A673 (cell line): Measurements from ENCODE around the gene FOXO1. TPM values are rescaled to one million over a fixed set of nuclear protein-coding genes. Genes with fewer than 3 reads are reported as not detected.

ENCODE experiments used
- BruUV-seq: library from RNA; stranded (reverse); fragments of 400-500 nt; replicated peaks from 2 replicates; lab custom pipeline; 2021; lab: Mats Ljungman, UMichigan
- CTCF ChIA-PET: fragments of 300-600 bp; sonication (Branson Sonifier 250); formaldehyde crosslinking; loops from one replicate; lab custom pipeline; 2022; ENCODE audit warnings: antibody characterized with exemption; lab: Charles Lee
- POLR2A ChIA-PET: fragments of 300-600 bp; sonication (Branson Sonifier 250); formaldehyde crosslinking; loops from one replicate; lab custom pipeline; 2022; ENCODE audit warnings: antibody characterized with exemption; ENCODE audit not compliant: low non-redundant PET; lab: Charles Lee
- DNase-seq: peaks from one replicate; pipeline ENCODE4 v3.0.0-alpha.2; 2015; ENCODE audit warnings: low spot score
- H3K27ac ChIP-seq: fragments of 200-600 bp; sonication (generic); 2 replicates; pipeline ENCODE4 v1.5.1; 2016; ENCODE audit warnings: mixed run types, low read depth, mild to moderate bottlenecking, mixed read lengths, antibody characterized with exemption, low read length; ENCODE audit not compliant: poor library complexity, severe bottlenecking
- H3K27me3 ChIP-seq: fragments of 200-600 bp; sonication (generic); replicated peaks from 2 replicates; pipeline ENCODE4 v1.6.1; 2017; ENCODE audit warnings: mixed run types, low read depth, mild to moderate bottlenecking, mixed read lengths, antibody characterized with exemption, low read length; ENCODE audit not compliant: insufficient read depth, poor library complexity
- H3K36me3 ChIP-seq: fragments of 200-600 bp; sonication (generic); 2 replicates; pipeline ENCODE4 v1.6.1; 2016; ENCODE audit warnings: mixed run types, mild to moderate bottlenecking, mixed read lengths, antibody characterized with exemption, low read length; ENCODE audit not compliant: insufficient read depth, poor library complexity, severe bottlenecking
- H3K4me1 ChIP-seq: fragments of 200-600 bp; sonication (generic); 2 replicates; pipeline ENCODE4 v1.6.1; 2017; ENCODE audit warnings: mixed run types, mild to moderate bottlenecking, mixed read lengths, antibody characterized with exemption, low read length; ENCODE audit not compliant: insufficient read depth, poor library complexity, severe bottlenecking
- H3K4me3 ChIP-seq: fragments of 200-600 bp; sonication (generic); 2 replicates; pipeline ENCODE4 v1.5.1; 2016; ENCODE audit warnings: low read depth, mixed run types, mild to moderate bottlenecking, mixed read lengths, low read length; ENCODE audit not compliant: poor library complexity, severe bottlenecking
- H3K9me3 ChIP-seq: fragments of 200-600 bp; sonication (generic); 2 replicates; pipeline ENCODE4 v1.6.1; 2016; ENCODE audit warnings: mixed run types, low read depth, mild to moderate bottlenecking, mixed read lengths, antibody characterized with exemption, low read length; ENCODE audit not compliant: poor library complexity, severe bottlenecking
- EZH2 ChIP-seq: fragments of 200-600 bp; sonication (generic); IDR thresholded peaks from 2 replicates; pipeline ENCODE4 v1.6.1; 2017; ENCODE audit warnings: borderline replicate concordance, low read depth, mild to moderate bottlenecking, mixed read lengths, antibody characterized with exemption, low read length; ENCODE audit not compliant: poor library complexity, severe bottlenecking
- intact Hi-C: fragments of 100-400 bp; cut with micrococcal nuclease; formaldehyde crosslinking; loops from one replicate; pipeline ENCODE4 v1.10.0; 2022; ENCODE audit not compliant: unreplicated experiment
- total RNA-seq: library from RNA; stranded (reverse); gene quantifications from 2 replicates; pipeline ENCODE4 v1.2.3, GENCODE V29; 2021
- TF ChIP-seq, protein P1 (sequence below): fragments of 300-800, 200-600 bp; sonication (generic); conservative IDR thresholded peaks from 2 replicates; pipeline ENCODE4 v1.5.1; 2017; ENCODE audit warnings: low read depth, mild to moderate bottlenecking, antibody characterized with exemption, low read length, moderate library complexity, mixed read lengths

The FOXO1 gene
- total RNA-seq, 1 experiment from 2014 or later = 2.9 TPM

- TF ChIP-seq, protein P1, sequence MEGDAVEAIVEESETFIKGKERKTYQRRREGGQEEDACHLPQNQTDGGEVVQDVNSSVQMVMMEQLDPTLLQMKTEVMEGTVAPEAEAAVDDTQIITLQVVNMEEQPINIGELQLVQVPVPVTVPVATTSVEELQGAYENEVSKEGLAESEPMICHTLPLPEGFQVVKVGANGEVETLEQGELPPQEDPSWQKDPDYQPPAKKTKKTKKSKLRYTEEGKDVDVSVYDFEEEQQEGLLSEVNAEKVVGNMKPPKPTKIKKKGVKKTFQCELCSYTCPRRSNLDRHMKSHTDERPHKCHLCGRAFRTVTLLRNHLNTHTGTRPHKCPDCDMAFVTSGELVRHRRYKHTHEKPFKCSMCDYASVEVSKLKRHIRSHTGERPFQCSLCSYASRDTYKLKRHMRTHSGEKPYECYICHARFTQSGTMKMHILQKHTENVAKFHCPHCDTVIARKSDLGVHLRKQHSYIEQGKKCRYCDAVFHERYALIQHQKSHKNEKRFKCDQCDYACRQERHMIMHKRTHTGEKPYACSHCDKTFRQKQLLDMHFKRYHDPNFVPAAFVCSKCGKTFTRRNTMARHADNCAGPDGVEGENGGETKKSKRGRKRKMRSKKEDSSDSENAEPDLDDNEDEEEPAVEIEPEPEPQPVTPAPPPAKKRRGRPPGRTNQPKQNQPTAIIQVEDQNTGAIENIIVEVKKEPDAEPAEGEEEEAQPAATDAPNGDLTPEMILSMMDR = no peak
- TF ChIP-seq EZH2 = no peak
- DNase-seq = no peak
- no peak overlapping the region for H3K27ac ChIP-seq
- H3K4me3 ChIP-seq = no peak overlapping the region
- intact Hi-C loops = no loop called here
- H3K27me3 ChIP-seq = no peaks in the 10 kb centered on the region
- H3K9me3 ChIP-seq = peaks cover 8% of the 10 kb centered on the region
- ChIA-PET POLR2A (no interaction called here), CTCF (no interaction called here)
- no TSS peak for BruUV-seq
- no peaks in the 10 kb centered on the region for H3K4me1 ChIP-seq
- H3K36me3 ChIP-seq = no peaks in the 10 kb centered on the region
Measured at GRCh38 chr13:40581277-40581579, 85.2 kb downstream of the FOXO1 start.

DNA sequence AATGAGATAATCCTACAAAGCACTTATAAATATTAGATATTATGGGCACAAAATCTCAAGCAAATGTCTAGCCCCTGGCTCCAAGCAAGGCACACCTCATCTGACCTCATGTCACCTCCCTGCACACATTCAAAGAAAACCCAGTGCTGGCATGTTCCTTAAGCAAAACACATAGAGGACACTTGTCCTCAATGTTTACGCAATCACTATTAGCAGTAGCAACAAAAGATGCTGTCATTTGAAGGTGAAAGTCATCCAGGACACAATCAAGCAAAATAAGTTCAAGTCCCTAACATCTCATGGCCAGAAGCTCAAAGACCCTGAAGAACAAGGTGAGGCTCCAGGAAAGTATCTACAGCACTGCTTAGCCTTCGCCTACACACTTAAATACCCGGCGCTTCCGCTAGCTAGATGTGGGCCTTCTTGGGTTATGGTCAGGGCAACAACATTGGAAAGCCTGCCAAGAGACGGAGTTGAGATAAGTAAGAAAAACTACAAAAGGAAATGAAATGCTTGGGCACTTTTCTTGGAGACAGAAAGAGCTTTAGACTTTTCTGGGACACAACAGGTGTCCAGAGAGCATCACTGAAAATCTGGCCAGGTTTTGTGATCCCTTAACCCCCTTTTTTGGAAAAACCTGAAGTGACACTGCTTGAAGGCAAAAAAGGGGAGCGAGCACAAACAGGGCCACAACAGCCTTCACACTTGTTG, 85.7 kb downstream of the FOXO1 start:
- no peak for DNase-seq
- no peak for TF ChIP-seq EZH2
- TF ChIP-seq, protein P1 = no peak
- no peak overlapping the region for H3K4me3 ChIP-seq
- ChIA-PET POLR2A (no interaction called here), CTCF (no interaction called here)
- peaks cover 8% of the 10 kb centered on the region for H3K9me3 ChIP-seq
- no peaks in the 10 kb centered on the region for H3K27me3 ChIP-seq
- no peaks in the 10 kb centered on the region for H3K36me3 ChIP-seq
- intact Hi-C loops = no loop called here
- H3K4me1 ChIP-seq = no peaks in the 10 kb centered on the region
- H3K27ac ChIP-seq = no peak overlapping the region
- no TSS peak for BruUV-seq

GRCh38 chr13:40579535-40579934, 86.9 kb downstream of the FOXO1 start:
- no peak overlapping the region for H3K4me3 ChIP-seq
- no TSS peak for BruUV-seq
- H3K36me3 ChIP-seq = no peaks in the 10 kb centered on the region
- no peak overlapping the region for H3K27ac ChIP-seq
- H3K9me3 ChIP-seq = peaks cover 8% of the 10 kb centered on the region
- intact Hi-C loops = no loop called here
- H3K27me3 ChIP-seq = no peaks in the 10 kb centered on the region
- ChIA-PET CTCF (no interaction called here), POLR2A (no interaction called here)
- DNase-seq = no peak
- no peaks in the 10 kb centered on the region for H3K4me1 ChIP-seq
- TF ChIP-seq, protein P1 = no peak
- no peak for TF ChIP-seq EZH2
